MCF 10A (cell line): ENCODE data around the gene ZNF626. TPM values are rescaled to one million over a fixed set of nuclear protein-coding genes. Genes with fewer than 3 reads are reported as not detected.
"Not testable (repeated sequence)": the region's sequence is repeated elsewhere in the genome, so short reads cannot be mapped to it uniquely, and the experiment has no call there.

ENCODE experiments used
- BruUV-seq: library from RNA; stranded (reverse); fragments of 400-500 nt; replicated peaks from 2 replicates; lab custom pipeline; 2021; lab: Mats Ljungman, UMichigan
- CTCF ChIA-PET: fragments of 300-600 bp; sonication (Branson Sonifier 250); formaldehyde crosslinking; extraction: SDS; loops from one replicate; lab custom pipeline; 2021; ENCODE audit warnings: antibody characterized with exemption, inconsistent platforms; lab: Yijun Ruan, JAX
- POLR2A ChIA-PET: fragments of 300-600, 350-650 bp; sonication (Branson Sonifier 250); formaldehyde crosslinking; extraction: SDS; loops from one replicate; lab custom pipeline; 2020; ENCODE audit warnings: antibody characterized with exemption, inconsistent platforms; lab: Yijun Ruan, JAX
- DNase-seq: peaks from one replicate; pipeline ENCODE4 v3.0.0-alpha.2; 2018; ENCODE audit not compliant: unreplicated experiment
- H3K27ac Mint-ChIP-seq: one replicate; pipeline ENCODE4 v1.8.0; 2022; ENCODE audit warnings: mild to moderate bottlenecking, low read depth, mixed read lengths; ENCODE audit not compliant: unreplicated experiment
- H3K27me3 Mint-ChIP-seq: one replicate; pipeline ENCODE4 v1.8.0; 2022; ENCODE audit warnings: mixed read lengths; ENCODE audit not compliant: insufficient read depth, unreplicated experiment
- H3K36me3 Mint-ChIP-seq: one replicate; pipeline ENCODE4 v1.8.0; 2022; ENCODE audit warnings: mild to moderate bottlenecking, moderate library complexity, mixed read lengths; ENCODE audit not compliant: insufficient read depth, unreplicated experiment
- H3K4me1 Mint-ChIP-seq: one replicate; pipeline ENCODE4 v1.8.0; 2022; ENCODE audit warnings: mixed read lengths; ENCODE audit not compliant: insufficient read depth, unreplicated experiment
- H3K4me3 Mint-ChIP-seq: one replicate; pipeline ENCODE4 v1.8.0; 2022; ENCODE audit warnings: mild to moderate bottlenecking, moderate library complexity, mixed read lengths; ENCODE audit not compliant: unreplicated experiment
- H3K9me3 Mint-ChIP-seq: one replicate; pipeline ENCODE4 v1.8.0; 2022; ENCODE audit warnings: mixed read lengths; ENCODE audit not compliant: unreplicated experiment
- intact Hi-C: fragments of 100-400 bp; cut with micrococcal nuclease; formaldehyde crosslinking; loops from 2 replicates; pipeline ENCODE4 v1.14.1; 2022
- total RNA-seq: library from RNA; stranded (reverse); gene quantifications from 2 replicates; pipeline ENCODE4 v1.2.3, GENCODE V29; 2022
- TF ChIP-seq, protein P1 (sequence below): fragments of 200-600 bp; IDR thresholded peaks from one replicate; pipeline ENCODE4 v1.8.0; 2022; ENCODE audit warnings: antibody characterized with exemption, mild to moderate bottlenecking; ENCODE audit not compliant: unreplicated experiment

The ZNF626 gene
- total RNA-seq, 1 experiment from 2014 or later: not detected

GRCh38 chr19:20616071-20616470 lies 45.3 kb downstream of the ZNF626 start:
- intact Hi-C loops: no loop called here
- Mint-ChIP-seq H3K9me3 (peaks cover 10% of the 10 kb centered on the region), H3K36me3 (no peaks in the 10 kb centered on the region), H3K27ac (no peak overlapping the region), H3K4me3 (no peak overlapping the region), H3K4me1 (no peaks in the 10 kb centered on the region), H3K27me3 (no peaks in the 10 kb centered on the region)
- CTCF ChIA-PET: no interaction called here
- no peak for DNase-seq
- BruUV-seq: no TSS peak
- POLR2A ChIA-PET: interaction anchor here (0.6 kb wide), 1 partner anchor 48 kb away, joined by 3 read pairs; no protein-coding TSS in a partner anchor
- TF ChIP-seq, protein P1, sequence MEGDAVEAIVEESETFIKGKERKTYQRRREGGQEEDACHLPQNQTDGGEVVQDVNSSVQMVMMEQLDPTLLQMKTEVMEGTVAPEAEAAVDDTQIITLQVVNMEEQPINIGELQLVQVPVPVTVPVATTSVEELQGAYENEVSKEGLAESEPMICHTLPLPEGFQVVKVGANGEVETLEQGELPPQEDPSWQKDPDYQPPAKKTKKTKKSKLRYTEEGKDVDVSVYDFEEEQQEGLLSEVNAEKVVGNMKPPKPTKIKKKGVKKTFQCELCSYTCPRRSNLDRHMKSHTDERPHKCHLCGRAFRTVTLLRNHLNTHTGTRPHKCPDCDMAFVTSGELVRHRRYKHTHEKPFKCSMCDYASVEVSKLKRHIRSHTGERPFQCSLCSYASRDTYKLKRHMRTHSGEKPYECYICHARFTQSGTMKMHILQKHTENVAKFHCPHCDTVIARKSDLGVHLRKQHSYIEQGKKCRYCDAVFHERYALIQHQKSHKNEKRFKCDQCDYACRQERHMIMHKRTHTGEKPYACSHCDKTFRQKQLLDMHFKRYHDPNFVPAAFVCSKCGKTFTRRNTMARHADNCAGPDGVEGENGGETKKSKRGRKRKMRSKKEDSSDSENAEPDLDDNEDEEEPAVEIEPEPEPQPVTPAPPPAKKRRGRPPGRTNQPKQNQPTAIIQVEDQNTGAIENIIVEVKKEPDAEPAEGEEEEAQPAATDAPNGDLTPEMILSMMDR: no peak

DNA sequence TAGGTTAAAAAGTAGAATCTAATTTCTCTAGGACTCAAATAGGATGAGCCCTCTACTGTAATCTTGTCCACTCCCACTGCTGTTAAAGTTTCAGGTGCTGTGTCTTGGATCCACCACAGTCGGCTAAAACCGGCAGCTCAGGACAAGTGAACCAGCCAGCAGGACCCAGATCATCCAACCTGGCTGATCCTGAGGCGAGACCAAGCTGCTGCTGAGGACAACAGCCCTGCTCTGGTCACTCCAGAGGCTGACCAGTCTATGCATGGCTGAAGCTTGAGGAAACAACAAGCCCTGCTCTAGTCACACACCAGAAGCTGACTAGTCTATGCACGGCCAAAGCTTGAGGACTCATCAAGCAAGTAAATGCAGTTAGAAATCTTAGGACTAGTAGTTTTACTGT lies 46.4 kb downstream of the ZNF626 start:
- H3K27ac Mint-ChIP-seq, H3K36me3 Mint-ChIP-seq, H3K4me3 Mint-ChIP-seq, DNase-seq, intact Hi-C loops, POLR2A ChIA-PET, CTCF ChIA-PET, H3K4me1 Mint-ChIP-seq, H3K27me3 Mint-ChIP-seq, BruUV-seq: not testable (repeated sequence)
- H3K9me3 Mint-ChIP-seq: peaks cover 18% of the 10 kb centered on the region

- no peaks in the 10 kb centered on the region for H3K4me1 Mint-ChIP-seq
- peaks cover 25% of the 10 kb centered on the region for H3K9me3 Mint-ChIP-seq
Measured at GRCh38 chr19:20612711-20613316, 48.6 kb downstream of the ZNF626 start.

DNA sequence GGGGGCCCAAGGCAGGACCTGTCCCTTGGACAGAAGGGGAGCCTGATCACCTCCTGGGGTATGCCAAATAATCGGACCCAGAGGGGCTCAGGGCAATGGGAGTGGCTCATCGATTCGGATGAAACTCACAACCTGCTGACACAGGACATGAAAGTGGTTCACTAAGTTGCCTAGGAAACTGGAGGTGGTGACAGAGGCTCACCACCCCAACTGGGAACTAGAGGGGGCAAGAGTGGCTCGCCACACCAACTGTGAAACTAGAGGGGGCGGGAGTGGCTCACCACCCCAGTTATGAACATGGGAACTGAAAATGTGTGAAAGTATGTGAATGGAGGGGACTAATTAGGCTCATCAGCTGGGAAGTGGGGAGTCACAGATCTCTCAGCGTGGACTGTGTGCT lies 49.5 kb downstream of the ZNF626 start:
- ChIA-PET CTCF (interaction anchor here (0.7 kb wide), 1 partner anchor 301 kb away, joined by 4 read pairs; no protein-coding TSS in a partner anchor), POLR2A (no interaction called here)
- H3K27ac Mint-ChIP-seq: no peak overlapping the region
- DNase-seq: no peak
- no peaks in the 10 kb centered on the region for H3K4me1 Mint-ChIP-seq
- H3K27me3 Mint-ChIP-seq: no peaks in the 10 kb centered on the region
- intact Hi-C loops: no loop called here
- peak overlapping the region; percentile 31 for H3K4me3 Mint-ChIP-seq
- BruUV-seq: no TSS peak
- peaks cover 25% of the 10 kb centered on the region for H3K9me3 Mint-ChIP-seq
- TF ChIP-seq, protein P1: no peak
- H3K36me3 Mint-ChIP-seq: no peaks in the 10 kb centered on the region

More at GRCh38 chr19:20612711-20613316, 48.6 kb downstream of the ZNF626 start:
- intact Hi-C loops: no loop called here
- POLR2A ChIA-PET: no interaction called here
- Mint-ChIP-seq H3K4me3 (peak overlapping the region; percentile 31), H3K27me3 (no peaks in the 10 kb centered on the region), H3K27ac (no peak overlapping the region), H3K36me3 (no peaks in the 10 kb centered on the region)
- CTCF ChIA-PET: interaction anchor here (0.6 kb wide), 1 partner anchor 781 kb away, joined by 3 read pairs; no protein-coding TSS in a partner anchor
- TF ChIP-seq, protein P1: no peak
- no TSS peak for BruUV-seq
- no peak for DNase-seq
